GM19438 (cell line): ENCODE data around the gene CCSER1.
"Not testable (repeated sequence)": the region's sequence is repeated elsewhere in the genome, so short reads cannot be mapped to it uniquely, and the experiment has no call there.

ENCODE experiments used
- ATAC-seq: cut with Tn5 transposase; IDR thresholded peaks from one replicate; pipeline ENCODE4 v1.9.1; 2021; ENCODE audit warnings: low read depth; ENCODE audit not compliant: unreplicated experiment

The CCSER1 gene

GRCh38 chr4:90281541-90282355 is 154.6 kb downstream of the CCSER1 start:
- ATAC-seq: no peak

DNA sequence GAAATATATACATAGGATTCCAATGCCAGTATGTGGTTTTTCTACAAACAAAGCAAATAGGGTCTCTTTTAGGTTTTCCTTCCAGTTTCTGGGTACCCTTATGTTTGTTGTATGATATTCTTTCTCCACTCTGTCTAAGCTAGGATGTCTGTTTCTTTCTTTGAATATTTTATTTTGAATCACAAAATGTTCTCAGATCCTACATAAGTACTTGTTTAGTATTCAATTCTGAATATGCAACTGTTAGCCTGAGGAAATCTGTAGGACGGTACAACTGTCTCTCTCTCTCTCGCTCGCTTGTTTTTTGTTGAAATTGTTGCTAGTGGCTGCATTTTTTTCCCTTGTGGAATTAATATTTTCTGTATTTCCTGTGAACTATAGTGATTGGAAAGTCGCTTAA is 163.2 kb downstream of the CCSER1 start:
- no peak for ATAC-seq

- ATAC-seq: no peak
Measured at GRCh38 chr4:90292438-90292837, 165.2 kb downstream of the CCSER1 start.

DNA sequence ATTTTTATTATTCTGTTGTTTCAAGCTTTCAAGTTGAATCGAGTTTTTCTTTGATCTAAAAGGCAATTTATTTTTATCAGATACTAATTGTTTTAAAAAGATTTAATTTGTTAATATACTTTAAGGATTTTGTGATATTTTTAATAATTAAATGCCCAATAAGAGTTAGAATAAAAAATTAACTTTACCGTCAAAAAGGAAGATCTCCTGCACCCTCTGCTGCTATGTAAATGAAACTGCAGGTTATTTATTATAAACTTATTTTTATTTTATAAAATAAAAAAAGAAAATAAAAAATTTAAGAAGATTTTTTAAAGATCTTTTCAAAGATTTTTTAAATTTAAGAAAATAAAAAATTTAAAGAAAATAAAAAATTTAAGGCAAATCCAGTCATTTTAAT is 166.1 kb downstream of the CCSER1 start:
- ATAC-seq: no peak

DNA sequence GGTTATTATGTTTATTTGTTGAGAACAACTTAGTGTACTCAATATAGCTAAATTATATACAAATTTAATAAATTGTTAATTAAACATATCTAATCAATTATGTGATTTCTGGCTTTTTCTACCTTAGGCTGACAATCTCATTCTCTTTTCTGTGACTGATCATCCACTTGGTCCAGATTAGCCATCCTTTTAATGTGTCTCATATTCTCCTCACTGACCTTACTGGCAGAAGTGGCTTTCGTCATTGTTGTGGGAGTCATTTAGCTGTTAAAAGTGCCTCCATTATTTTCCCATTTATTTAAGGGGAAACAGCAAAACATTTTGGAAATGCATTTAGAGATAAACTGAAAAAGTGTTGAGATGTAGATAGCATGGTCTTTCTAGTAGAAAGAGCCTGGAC is 172.2 kb downstream of the CCSER1 start:
- no peak for ATAC-seq

GRCh38 chr4:90306810-90307209 is 179.6 kb downstream of the CCSER1 start:
- no peak for ATAC-seq

DNA sequence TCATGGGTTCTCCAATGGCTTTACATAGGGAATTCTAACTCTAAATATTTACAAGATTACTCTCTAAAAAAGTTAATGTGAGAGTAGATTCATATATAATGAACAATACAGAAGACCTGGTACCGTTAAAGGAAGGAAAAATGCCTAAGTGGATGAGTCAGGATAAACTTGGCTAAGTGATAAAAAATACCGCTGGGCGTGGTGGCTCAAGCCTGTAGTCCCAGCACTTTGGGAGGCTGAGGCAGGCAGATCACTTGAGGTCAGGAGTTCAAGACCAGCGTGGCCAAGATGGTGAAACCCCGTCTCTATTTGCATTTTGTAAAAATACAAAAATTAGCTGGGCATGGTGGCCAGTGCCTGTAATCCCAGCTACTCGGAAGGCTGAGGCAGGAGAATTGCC is 189.9 kb downstream of the CCSER1 start:
- ATAC-seq: not testable (repeated sequence)

- ATAC-seq: no peak
Measured at GRCh38 chr4:90317785-90318184, 190.6 kb downstream of the CCSER1 start.

DNA sequence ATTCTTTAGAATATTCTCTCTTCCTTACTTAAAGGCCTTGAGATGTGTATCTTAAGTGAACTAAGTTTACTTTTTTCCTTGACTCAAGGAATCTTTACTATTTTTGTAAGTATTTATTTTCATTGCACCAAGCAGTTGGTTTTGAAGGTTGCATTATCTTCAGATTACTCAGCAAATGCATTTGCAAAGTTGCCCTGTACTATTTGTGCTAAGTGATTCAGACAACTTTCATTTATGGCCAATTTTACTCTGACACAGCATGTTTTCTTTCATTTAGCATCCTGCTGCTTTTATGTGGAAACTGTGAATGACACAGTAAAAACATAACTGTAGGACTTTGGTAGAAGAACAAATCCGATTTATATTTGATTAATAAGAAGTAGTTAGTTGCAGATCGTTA is 191.0 kb downstream of the CCSER1 start:
- no peak for ATAC-seq

- ATAC-seq: no peak
Measured at GRCh38 chr4:90328558-90328957, 201.4 kb downstream of the CCSER1 start.

GRCh38 chr4:90330546-90330945 is 203.4 kb downstream of the CCSER1 start:
- ATAC-seq: no peak

- no peak for ATAC-seq
Measured at GRCh38 chr4:90345549-90346215, 218.5 kb downstream of the CCSER1 start.

GRCh38 chr4:90349636-90350035 is 222.4 kb downstream of the CCSER1 start:
- no peak for ATAC-seq

GRCh38 chr4:90357117-90357710 is 230.0 kb downstream of the CCSER1 start:
- ATAC-seq: no peak

GRCh38 chr4:90375081-90375480 is 247.9 kb downstream of the CCSER1 start:
- ATAC-seq: no peak

DNA sequence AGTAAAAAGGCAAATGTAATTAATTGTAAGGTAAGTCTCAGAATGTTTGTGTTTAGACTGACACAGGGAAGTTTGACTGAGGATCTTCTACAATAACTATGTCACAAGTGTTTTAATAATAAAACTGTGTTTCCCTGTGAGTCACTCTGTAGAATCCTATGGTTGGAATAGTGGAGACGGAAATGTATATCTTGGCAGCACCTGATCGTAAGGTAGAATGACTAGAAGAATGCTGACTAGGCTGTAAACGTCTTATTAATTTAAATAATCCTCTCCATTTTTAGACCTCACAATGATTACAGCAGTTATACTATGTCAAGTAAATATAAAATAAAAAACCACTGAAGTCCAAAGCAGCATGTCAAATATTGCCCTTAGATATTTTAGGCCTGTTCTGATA is 266.0 kb downstream of the CCSER1 start:
- no peak for ATAC-seq

GRCh38 chr4:90403781-90404180 is 276.6 kb downstream of the CCSER1 start:
- ATAC-seq: no peak

DNA sequence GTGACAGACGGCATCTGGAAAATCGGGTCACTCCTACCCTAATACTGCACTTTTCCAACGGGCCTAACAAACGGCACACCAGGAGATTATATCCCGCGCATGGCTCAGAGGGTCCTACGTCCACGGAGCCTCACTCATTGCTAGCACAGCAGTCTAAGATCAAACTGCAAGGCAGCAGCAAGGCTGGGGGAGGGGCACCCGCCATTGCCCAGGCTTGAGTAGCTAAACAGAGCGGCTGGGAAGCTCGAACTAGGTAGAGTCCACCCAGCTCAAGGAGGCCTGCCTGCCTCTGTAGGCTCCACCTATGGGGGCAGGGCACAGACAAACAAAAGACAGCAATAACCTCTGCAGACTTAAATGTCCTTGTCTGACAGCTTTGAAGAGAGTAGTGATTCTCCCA is 280.7 kb downstream of the CCSER1 start:
- not testable (repeated sequence) for ATAC-seq

DNA sequence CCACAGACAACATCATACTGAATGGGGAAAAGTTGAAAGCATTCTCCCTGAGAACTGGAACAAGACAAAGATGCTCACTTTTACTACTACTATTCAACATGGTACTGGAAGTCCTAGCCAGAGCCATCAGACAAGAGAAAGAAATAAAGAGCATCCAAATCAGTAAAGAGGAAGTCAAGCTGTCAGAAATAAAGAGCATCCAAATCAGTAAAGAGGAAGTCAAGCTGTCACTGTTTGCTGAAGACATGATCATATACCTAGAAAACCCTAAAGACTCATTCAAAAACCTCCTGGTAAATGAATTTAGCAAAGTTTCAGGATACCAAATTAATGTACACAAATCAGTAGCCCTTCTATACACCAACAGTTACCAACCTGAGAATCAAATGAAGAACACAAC is 285.6 kb downstream of the CCSER1 start:
- not testable (repeated sequence) for ATAC-seq

DNA sequence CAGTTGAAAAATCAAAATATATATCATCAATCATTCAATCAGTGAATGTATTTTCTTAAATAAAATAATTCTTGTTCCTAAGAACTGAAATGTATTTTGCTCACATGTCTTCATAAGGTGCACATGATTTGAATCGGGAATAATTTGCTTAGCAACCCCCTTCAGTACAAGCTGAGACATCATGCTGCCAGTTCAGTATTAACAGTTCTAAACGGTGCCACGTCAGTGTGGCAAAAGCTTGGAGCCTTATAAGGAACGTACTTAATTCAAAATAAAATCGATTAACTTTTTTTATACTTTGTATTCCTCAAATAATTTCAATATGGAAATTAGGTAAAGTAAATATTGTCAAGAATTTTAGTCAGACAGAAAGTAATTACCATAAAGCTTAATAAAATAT is 287.9 kb downstream of the CCSER1 start:
- no peak for ATAC-seq

- ATAC-seq: no peak
Measured at GRCh38 chr4:90419124-90419711, 292.0 kb downstream of the CCSER1 start.
